Heart left ventricle (tissue), 16 donors: ENCODE measurements around the gene RPL37A. TPM values are rescaled to one million over a fixed set of nuclear protein-coding genes. Genes with fewer than 3 reads are reported as not detected.
A peak's percentile ranks its signal among the peaks of the same experiment; 100 is the strongest.

ENCODE experiments used
- ATAC-seq, 4 donors: fragments of 200-7000 bp; cut with Tn5 transposase; one replicate each; pipeline ENCODE4 v1.9.1; 2020 to 2022; ENCODE audit warnings: moderate library complexity in 4 of 4, mild to moderate bottlenecking in 3 of 4, moderate number of reproducible peaks in 1 of 4
- DNase-seq, 5 donors: peaks; one replicate each; pipeline ENCODE4 v3.0.0-alpha.2; 2020
- H3K27ac ChIP-seq, 12 donors: fragments of 200-600 bp; sonication (generic) in 4 of 12; one replicate each; pipeline versions ENCODE4 v1.5.0 to v1.8.0; 2016 to 2022; ENCODE audit warnings: mild to moderate bottlenecking in 2 of 12
- H3K27me3 ChIP-seq, 9 donors: fragments of 200-600 bp; sonication (generic) in 2 of 9; one replicate each; pipeline versions ENCODE4 v1.5.1 to v1.8.0; 2016 to 2022; ENCODE audit warnings: mild to moderate bottlenecking in 3 of 9
- H3K36me3 ChIP-seq, 9 donors: fragments of 200-600 bp; sonication (generic) in 2 of 9; one replicate each; pipeline versions ENCODE4 v1.5.0 to v1.8.0; 2018 to 2022; ENCODE audit warnings: mild to moderate bottlenecking in 2 of 9
- H3K4me1 ChIP-seq, 12 donors: fragments of 200-600 bp; sonication (generic) in 4 of 12; one replicate each; pipeline versions ENCODE4 v1.5.0 to v1.8.0; 2016 to 2022; ENCODE audit warnings: mild to moderate bottlenecking in 3 of 12
- H3K4me3 ChIP-seq, 12 donors: fragments of 200-600 bp; sonication (generic) in 4 of 12; one replicate each; pipeline versions ENCODE4 v1.5.0 to v1.8.0; 2017 to 2022; ENCODE audit warnings: mild to moderate bottlenecking in 9 of 12, moderate library complexity in 4 of 12
- H3K9me3 ChIP-seq, 12 donors: fragments of 200-600 bp; sonication (generic) in 4 of 12; one replicate each; pipeline versions ENCODE4 v1.5.0 to v1.8.0; 2016 to 2022; ENCODE audit warnings: mild to moderate bottlenecking in 1 of 12
- CTCF ChIP-seq, 12 donors: fragments of 200-600 bp; sonication (generic) in 4 of 12; IDR thresholded peaks; one replicate each; pipeline versions ENCODE4 v1.5.0 to v1.8.0; 2018 to 2022; ENCODE audit warnings: antibody characterized with exemption in 12 of 12, mild to moderate bottlenecking in 5 of 12
- POLR2A ChIP-seq, 2 donors: fragments of 450-650 bp; IDR thresholded peaks; one replicate each; pipeline ENCODE4 v1.6.1; 2017; ENCODE audit warnings: antibody characterized with exemption in 2 of 2, mild to moderate bottlenecking in 2 of 2, moderate library complexity in 2 of 2
- WGBS, 4 donors: extraction: QIAGEN DNeasy Blood & Tissue Kit in 2 of 4; methylation state at CpG; one replicate each; pipeline versions ENCODE4 v1.1.5 to v1.1.7; 2013 to 2018; 5-methylcytosine and 5-hydroxymethylcytosine counted together
- intact Hi-C, 10 donors: fragments of 100-400 bp; cut with DNase I; formaldehyde crosslinking; loops; one replicate each; pipeline versions ENCODE4 v1.11.1 to v1.14.2; 2022
- polyA plus RNA-seq, 2 donors: library from polyadenylated mRNA; stranded (reverse); fragments of 200-250 nt; gene quantifications; one replicate each; pipeline ENCODE4 v1.2.3, GENCODE V29; 2013
- total RNA-seq, 9 donors: library from RNA; depleted of rRNA in 2 of 9; stranded (reverse); fragments of >200 nt in 2 of 9; fragmentation: NEBNext Ultra II Directional in 3 of 9; extraction: Animal tissue kit (Norgen Biotek cat#: 25700) in 3 of 9; gene quantifications; one replicate each; pipeline versions ENCODE4 v1.1.0 to v1.2.4, GENCODE V29; 2016 to 2023
- donor health status: ischemic (EF 13 %, LVEDD 7.1; RV severe dilation, severe dysfunction).
- donor health status: healthy with polysubstance abuse.
- donor health status: DM: no; HTN: yes; CAD: no.
- donor health status: DM: no; HTN: no; CAD: no.
- donor health status: ischemic (EF 25% LVEDD 6.9; RV normal size, moderate dysfunction).
- donor health status: ischemic (EF 25% LVEDD 5.7; RV mildly dilated, moderate dysfunction).
- donor health status: healthy.
- donor health status: DM: yes; HTN: yes; CAD: no.
- donor health status: ischemic (EF 35%, LVEDD 5.7; RV mildly dilated, moderate dysfunction).
- donor health status: nonischemic (EF 11% LVEDD 7.7; RV severe dilation, severe dysfunction).
- donor health status: DM: yes; HTN: yes; CAD: no.
- donor health status: PGD.
- donor health status: ischemic (EF 29% LVEDD 5.4; RV normal size, mild dysfunction).
- donor health status: nonischemic (EF 23%, LVEDD 6.1; RV moderate dilation, normal function).

Gene RPL37A
- total and polyA plus RNA-seq, 11 donors: 602 to 3,426 (median 1,988) TPM

- no peak for ATAC-seq
- DNase-seq: no peak
- Histone ChIP-seq H3K36me3 (peaks cover 0 to 71% (median 57%) of the 10 kb centered on the region in 9 donors), H3K27me3 (no peaks in the 10 kb centered on the region), H3K27ac (no peak overlapping the region), H3K4me1 (peaks cover 0 to 5% (median 0%) of the 10 kb centered on the region in 12 donors), H3K4me3 (no peak overlapping the region), H3K9me3 (peaks cover 0 to 3% (median 0%) of the 10 kb centered on the region in 12 donors)
- intact Hi-C loops: no loop called here
- no peak for TF ChIP-seq POLR2A (IDR thresholded peaks at IDR 0.05)
- no peak for TF ChIP-seq CTCF (IDR thresholded peaks at IDR 0.05)
- 97 to 99% (median 98%) methylated on average over 4 of the region's 4 CpGs for WGBS, 4 donors
These were observed 44.6 kb upstream of the RPL37A start for GRCh38 chr2:216453955-216454614.

GRCh38 chr2:216463148-216463547 is 35.5 kb upstream of the RPL37A start:
- Histone ChIP-seq H3K9me3 (no peaks in the 10 kb centered on the region), H3K27ac (no peak overlapping the region), H3K4me3 (no peak overlapping the region), H3K4me1 (peaks cover 0 to 8% (median 0%) of the 10 kb centered on the region in 12 donors), H3K27me3 (no peaks in the 10 kb centered on the region), H3K36me3 (peaks cover 0 to 40% (median 17%) of the 10 kb centered on the region in 9 donors)
- WGBS, 4 donors: 90 to 94% (median 93%) methylated on average over 2 of the region's 2 CpGs
- TF ChIP-seq POLR2A (IDR thresholded peaks at IDR 0.05) (no peak), CTCF (IDR thresholded peaks at IDR 0.05) (no peak)
- intact Hi-C loops: no loop called here
- ATAC-seq (no peak), DNase-seq (no peak)

GRCh38 chr2:216464104-216464720 is 34.4 kb upstream of the RPL37A start:
- DNase-seq (peak in 1 of 5 donors; percentile 15), ATAC-seq (peak in 3 of 4 donors; percentile 83 to 86 (median 84))
- no peaks in the 10 kb centered on the region for H3K9me3 ChIP-seq
- intact Hi-C loops: loop anchor here in 1 of 10 donors (1.0 kb wide), 1 partner anchor 17 kb away; no protein-coding TSS in a partner anchor
- peaks cover 0 to 51% (median 19%) of the 10 kb centered on the region in 9 donors for H3K36me3 ChIP-seq
- H3K4me1 ChIP-seq: peaks cover 0 to 8% (median 0%) of the 10 kb centered on the region in 12 donors
- TF ChIP-seq CTCF (IDR thresholded peaks at IDR 0.05) (no peak), POLR2A (IDR thresholded peaks at IDR 0.05) (no peak)
- WGBS, 4 donors: 41 to 64% (median 46%) methylated on average over 6 of the region's 6 CpGs
- peak overlapping the region in 8 of 12 donors; percentile 41 to 69 (median 52) for H3K27ac ChIP-seq
- no peaks in the 10 kb centered on the region for H3K27me3 ChIP-seq
- H3K4me3 ChIP-seq: no peak overlapping the region

GRCh38 chr2:216465579-216466195 is 33.0 kb upstream of the RPL37A start:
- TF ChIP-seq POLR2A (IDR thresholded peaks at IDR 0.05): no peak
- no peak for TF ChIP-seq CTCF (IDR thresholded peaks at IDR 0.05)
- DNase-seq (no peak), ATAC-seq (no peak)
- no peak overlapping the region for H3K4me3 ChIP-seq
- peaks cover 0 to 8% (median 0%) of the 10 kb centered on the region in 12 donors for H3K4me1 ChIP-seq
- H3K27ac ChIP-seq: no peak overlapping the region
- WGBS, 4 donors: 83 to 91% (median 87%) methylated on average over 5 of the region's 5 CpGs
- peaks cover 0 to 65% (median 33%) of the 10 kb centered on the region in 9 donors for H3K36me3 ChIP-seq
- no peaks in the 10 kb centered on the region for H3K27me3 ChIP-seq
- H3K9me3 ChIP-seq: no peaks in the 10 kb centered on the region
- intact Hi-C loops: no loop called here
